ENCODE measurements around the gene CLEC12A.

- TF ChIP-seq, protein P1, sequence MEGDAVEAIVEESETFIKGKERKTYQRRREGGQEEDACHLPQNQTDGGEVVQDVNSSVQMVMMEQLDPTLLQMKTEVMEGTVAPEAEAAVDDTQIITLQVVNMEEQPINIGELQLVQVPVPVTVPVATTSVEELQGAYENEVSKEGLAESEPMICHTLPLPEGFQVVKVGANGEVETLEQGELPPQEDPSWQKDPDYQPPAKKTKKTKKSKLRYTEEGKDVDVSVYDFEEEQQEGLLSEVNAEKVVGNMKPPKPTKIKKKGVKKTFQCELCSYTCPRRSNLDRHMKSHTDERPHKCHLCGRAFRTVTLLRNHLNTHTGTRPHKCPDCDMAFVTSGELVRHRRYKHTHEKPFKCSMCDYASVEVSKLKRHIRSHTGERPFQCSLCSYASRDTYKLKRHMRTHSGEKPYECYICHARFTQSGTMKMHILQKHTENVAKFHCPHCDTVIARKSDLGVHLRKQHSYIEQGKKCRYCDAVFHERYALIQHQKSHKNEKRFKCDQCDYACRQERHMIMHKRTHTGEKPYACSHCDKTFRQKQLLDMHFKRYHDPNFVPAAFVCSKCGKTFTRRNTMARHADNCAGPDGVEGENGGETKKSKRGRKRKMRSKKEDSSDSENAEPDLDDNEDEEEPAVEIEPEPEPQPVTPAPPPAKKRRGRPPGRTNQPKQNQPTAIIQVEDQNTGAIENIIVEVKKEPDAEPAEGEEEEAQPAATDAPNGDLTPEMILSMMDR (conservative IDR thresholded peaks at IDR 0.05; ENCODE audit: low read depth, low read length), result no peak
- TF ChIP-seq EZH2phosphoT487 (IDR thresholded peaks at IDR 0.05; ENCODE audit: borderline replicate concordance, low read length), result no peak
Observed at GRCh38 chr12:9971181-9971580, at the start of gene CLEC12A.

Data from PC-3 (cell line).